HL-60 (cell line): ENCODE results near the gene DGKI.

Experiments
- TF ChIP-seq, protein P1 (sequence below): IDR thresholded peaks from one replicate; pipeline ENCODE4 v1.5.1; 2011; ENCODE audit warnings: low read length, control low read depth, inconsistent platforms; ENCODE audit not compliant: insufficient read depth
- TF ChIP-seq, protein P2 (sequence below): IDR thresholded peaks from 2 replicates; pipeline ENCODE4 v1.6.1; 2012; ENCODE audit warnings: low read depth; ENCODE audit not compliant: insufficient replicate concordance

DNA sequence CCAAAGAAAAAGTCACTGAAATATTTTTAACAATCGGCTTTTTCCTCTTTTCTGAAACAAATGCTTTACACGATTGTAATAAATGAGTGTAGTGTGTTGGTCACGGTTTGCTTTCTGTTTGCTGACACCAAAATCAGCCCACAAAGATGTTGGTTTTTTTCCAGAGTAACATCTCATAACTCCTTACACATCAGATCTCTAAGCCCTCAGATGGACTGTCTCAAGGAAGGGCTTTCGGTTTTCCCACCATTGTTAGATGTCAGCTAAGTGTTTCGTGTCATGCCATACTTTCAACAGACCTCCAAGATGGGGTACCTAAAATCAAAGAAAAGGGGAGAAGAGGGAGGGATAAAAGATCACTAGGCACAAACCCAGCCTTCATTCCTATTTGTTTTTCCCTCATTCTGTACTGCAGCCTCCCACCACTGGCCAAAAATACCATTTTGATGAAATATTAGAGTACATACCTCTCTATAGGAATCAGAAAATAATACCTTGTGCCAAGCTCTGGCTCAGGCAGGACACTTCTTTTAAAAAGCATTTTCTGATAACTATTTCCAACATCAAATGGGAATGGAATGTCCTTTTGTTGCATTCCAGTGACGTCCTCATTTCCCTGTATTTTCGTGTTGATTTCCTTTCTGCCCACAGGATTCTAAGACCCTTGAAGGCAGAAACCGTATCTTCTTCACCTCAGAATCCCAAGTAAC, 159.1 kb downstream of the DGKI start:
- TF ChIP-seq, protein P1, sequence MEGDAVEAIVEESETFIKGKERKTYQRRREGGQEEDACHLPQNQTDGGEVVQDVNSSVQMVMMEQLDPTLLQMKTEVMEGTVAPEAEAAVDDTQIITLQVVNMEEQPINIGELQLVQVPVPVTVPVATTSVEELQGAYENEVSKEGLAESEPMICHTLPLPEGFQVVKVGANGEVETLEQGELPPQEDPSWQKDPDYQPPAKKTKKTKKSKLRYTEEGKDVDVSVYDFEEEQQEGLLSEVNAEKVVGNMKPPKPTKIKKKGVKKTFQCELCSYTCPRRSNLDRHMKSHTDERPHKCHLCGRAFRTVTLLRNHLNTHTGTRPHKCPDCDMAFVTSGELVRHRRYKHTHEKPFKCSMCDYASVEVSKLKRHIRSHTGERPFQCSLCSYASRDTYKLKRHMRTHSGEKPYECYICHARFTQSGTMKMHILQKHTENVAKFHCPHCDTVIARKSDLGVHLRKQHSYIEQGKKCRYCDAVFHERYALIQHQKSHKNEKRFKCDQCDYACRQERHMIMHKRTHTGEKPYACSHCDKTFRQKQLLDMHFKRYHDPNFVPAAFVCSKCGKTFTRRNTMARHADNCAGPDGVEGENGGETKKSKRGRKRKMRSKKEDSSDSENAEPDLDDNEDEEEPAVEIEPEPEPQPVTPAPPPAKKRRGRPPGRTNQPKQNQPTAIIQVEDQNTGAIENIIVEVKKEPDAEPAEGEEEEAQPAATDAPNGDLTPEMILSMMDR: no peak
- TF ChIP-seq, protein P2, sequence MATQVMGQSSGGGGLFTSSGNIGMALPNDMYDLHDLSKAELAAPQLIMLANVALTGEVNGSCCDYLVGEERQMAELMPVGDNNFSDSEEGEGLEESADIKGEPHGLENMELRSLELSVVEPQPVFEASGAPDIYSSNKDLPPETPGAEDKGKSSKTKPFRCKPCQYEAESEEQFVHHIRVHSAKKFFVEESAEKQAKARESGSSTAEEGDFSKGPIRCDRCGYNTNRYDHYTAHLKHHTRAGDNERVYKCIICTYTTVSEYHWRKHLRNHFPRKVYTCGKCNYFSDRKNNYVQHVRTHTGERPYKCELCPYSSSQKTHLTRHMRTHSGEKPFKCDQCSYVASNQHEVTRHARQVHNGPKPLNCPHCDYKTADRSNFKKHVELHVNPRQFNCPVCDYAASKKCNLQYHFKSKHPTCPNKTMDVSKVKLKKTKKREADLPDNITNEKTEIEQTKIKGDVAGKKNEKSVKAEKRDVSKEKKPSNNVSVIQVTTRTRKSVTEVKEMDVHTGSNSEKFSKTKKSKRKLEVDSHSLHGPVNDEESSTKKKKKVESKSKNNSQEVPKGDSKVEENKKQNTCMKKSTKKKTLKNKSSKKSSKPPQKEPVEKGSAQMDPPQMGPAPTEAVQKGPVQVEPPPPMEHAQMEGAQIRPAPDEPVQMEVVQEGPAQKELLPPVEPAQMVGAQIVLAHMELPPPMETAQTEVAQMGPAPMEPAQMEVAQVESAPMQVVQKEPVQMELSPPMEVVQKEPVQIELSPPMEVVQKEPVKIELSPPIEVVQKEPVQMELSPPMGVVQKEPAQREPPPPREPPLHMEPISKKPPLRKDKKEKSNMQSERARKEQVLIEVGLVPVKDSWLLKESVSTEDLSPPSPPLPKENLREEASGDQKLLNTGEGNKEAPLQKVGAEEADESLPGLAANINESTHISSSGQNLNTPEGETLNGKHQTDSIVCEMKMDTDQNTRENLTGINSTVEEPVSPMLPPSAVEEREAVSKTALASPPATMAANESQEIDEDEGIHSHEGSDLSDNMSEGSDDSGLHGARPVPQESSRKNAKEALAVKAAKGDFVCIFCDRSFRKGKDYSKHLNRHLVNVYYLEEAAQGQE: no peak
